Mesothelial cell of epicardium (in vitro differentiated cells): ENCODE results near the gene GP1BA. TPM values are rescaled to one million over a fixed set of nuclear protein-coding genes. Genes with fewer than 3 reads are reported as not detected.

Experiments
- DNase-seq, 2 experiments: peaks; one replicate each; pipeline ENCODE4 v3.0.0; 2021; ENCODE audit warnings: low spot score in 2 of 2; ENCODE audit not compliant: unreplicated experiment in 2 of 2
- H3K27ac Mint-ChIP-seq: 2 replicates; pipeline ENCODE4 v1.8.0; 2021; ENCODE audit warnings: mixed read lengths
- H3K27me3 Mint-ChIP-seq: 2 replicates; pipeline ENCODE4 v1.8.0; 2021; ENCODE audit warnings: low read depth, mixed read lengths
- H3K36me3 Mint-ChIP-seq: 2 replicates; pipeline ENCODE4 v1.8.0; 2021; ENCODE audit warnings: mixed read lengths
- H3K4me1 Mint-ChIP-seq: 2 replicates; pipeline ENCODE4 v1.8.0; 2021; ENCODE audit warnings: mixed read lengths
- H3K4me3 Mint-ChIP-seq: 2 replicates; pipeline ENCODE4 v1.8.0; 2021; ENCODE audit warnings: mild to moderate bottlenecking, moderate library complexity, mixed read lengths
- H3K9me3 Mint-ChIP-seq: 2 replicates; pipeline ENCODE4 v1.8.0; 2021; ENCODE audit warnings: mixed read lengths
- CTCF ChIP-seq: fragments of 200-600 bp; sonication (generic); IDR thresholded peaks from one replicate; pipeline ENCODE4 v1.5.0; 2021; ENCODE audit warnings: antibody characterized with exemption; ENCODE audit not compliant: unreplicated experiment
- total RNA-seq: library from RNA; stranded (reverse); gene quantifications from 3 replicates; pipeline ENCODE4 v1.2.1, GENCODE V29; 2021

The GP1BA gene
- total RNA-seq, 1 donor from 2014 or later, result not detected

GRCh38 chr17:4960279-4960922 lies 28.3 kb downstream of the GP1BA start:
- Mint-ChIP-seq H3K9me3 (no peaks in the 10 kb centered on the region), H3K4me1 (peaks cover 3% of the 10 kb centered on the region), H3K4me3 (no peak overlapping the region), H3K27me3 (no peaks in the 10 kb centered on the region), H3K27ac (no peak overlapping the region), H3K36me3 (peaks cover 26% of the 10 kb centered on the region)
- TF ChIP-seq CTCF, result no peak
- no peak for DNase-seq

GRCh38 chr17:4965311-4965986 lies 33.4 kb downstream of the GP1BA start:
- Mint-ChIP-seq H3K4me1 (peaks cover 30% of the 10 kb centered on the region), H3K36me3 (peaks cover 16% of the 10 kb centered on the region), H3K9me3 (no peaks in the 10 kb centered on the region), H3K27ac (peak overlapping the region; percentile 75), H3K4me3 (no peak overlapping the region), H3K27me3 (no peaks in the 10 kb centered on the region)
- no peak for DNase-seq
- TF ChIP-seq CTCF, result no peak

- Mint-ChIP-seq H3K27me3 (no peaks in the 10 kb centered on the region), H3K36me3 (peaks cover 17% of the 10 kb centered on the region), H3K27ac (no peak overlapping the region), H3K9me3 (no peaks in the 10 kb centered on the region), H3K4me3 (no peak overlapping the region), H3K4me1 (peaks cover 37% of the 10 kb centered on the region)
- TF ChIP-seq CTCF, result no peak
- peak; percentile 95 to 96 for DNase-seq
These were observed 34.9 kb downstream of the GP1BA start for GRCh38 chr17:4966844-4967538.

- TF ChIP-seq CTCF, result no peak
- peaks cover 17% of the 10 kb centered on the region for H3K36me3 Mint-ChIP-seq
- H3K27ac Mint-ChIP-seq, result no peak within 1 kb of the TSS
- peaks cover 43% of the 10 kb centered on the region for H3K4me1 Mint-ChIP-seq
- H3K4me3 Mint-ChIP-seq, result no peak within 1 kb of the TSS
- no peaks in the 10 kb centered on the region for H3K9me3 Mint-ChIP-seq
- DNase-seq, result peak; percentile 90 to 98
- no peaks in the 10 kb centered on the region for H3K27me3 Mint-ChIP-seq
These were observed 35.7 kb downstream of the GP1BA start, which contains the start of gene SPAG7 for GRCh38 chr17:4967539-4968485. SPAG7 (minus strand) TSS chr17:4967817; CDS start chr17:4967804, 13 bp downstream.

- Mint-ChIP-seq H3K36me3 (peaks cover 18% of the 10 kb centered on the region), H3K9me3 (no peaks in the 10 kb centered on the region), H3K4me3 (no peak overlapping the region), H3K27ac (no peak overlapping the region), H3K4me1 (peaks cover 46% of the 10 kb centered on the region), H3K27me3 (no peaks in the 10 kb centered on the region)
- DNase-seq, result peak in 1 of 2 experiments; percentile 52
- no peak for TF ChIP-seq CTCF
These were observed 36.5 kb downstream of the GP1BA start for GRCh38 chr17:4968486-4969046.
